Caco-2 (cell line): ENCODE results near the gene CSMD2. TPM values are rescaled to one million over a fixed set of nuclear protein-coding genes. Genes with fewer than 3 reads are reported as not detected.

ENCODE experiments used
- BruUV-seq: library from RNA; stranded (reverse); fragments of 400-500 nt; replicated peaks from 2 replicates; lab custom pipeline; 2021; lab: Mats Ljungman, UMichigan
- CTCF ChIA-PET: fragments of 300-600 bp; sonication (Branson Sonifier 250); formaldehyde crosslinking; loops from one replicate; lab custom pipeline; 2022; ENCODE audit warnings: antibody characterized with exemption; lab: Charles Lee
- POLR2A ChIA-PET: fragments of 300-600 bp; sonication (Branson Sonifier 250); formaldehyde crosslinking; loops from one replicate; lab custom pipeline; 2022; ENCODE audit warnings: antibody characterized with exemption; lab: Charles Lee
- DNase-seq, 2 experiments: peaks; one replicate each; pipeline versions ENCODE4 v3.0.0 to v3.0.0-alpha.2; 2020 to 2022
- H3K27me3 ChIP-seq: replicated peaks from 2 replicates; pipeline ENCODE4 v1.6.0; 2011; ENCODE audit warnings: low read length; ENCODE audit not compliant: control insufficient read depth, insufficient read depth
- H3K36me3 ChIP-seq: 2 replicates; pipeline ENCODE4 v1.5.1; 2011; ENCODE audit warnings: low read length; ENCODE audit not compliant: control insufficient read depth, insufficient read depth
- H3K4me1 ChIP-seq: fragments of 250-450 bp; sonication (Bioruptor Pico); 2 replicates; pipeline ENCODE4 v1.5.1; 2020; ENCODE audit warnings: mild to moderate bottlenecking
- H3K4me3 ChIP-seq: 2 replicates; pipeline ENCODE4 v1.5.1; 2011; ENCODE audit warnings: low read depth, mild to moderate bottlenecking, control low read depth, low read length
- H3K9me3 ChIP-seq: fragments of 250-450 bp; sonication (Bioruptor Pico); 2 replicates; pipeline ENCODE4 v1.5.1; 2020; ENCODE audit warnings: mild to moderate bottlenecking, moderate library complexity
- H3K27ac Mint-ChIP-seq: one replicate; pipeline ENCODE4 v1.8.0; 2022; ENCODE audit warnings: mixed read lengths; ENCODE audit not compliant: unreplicated experiment
- H3K27me3 Mint-ChIP-seq: one replicate; pipeline ENCODE4 v1.8.0; 2022; ENCODE audit warnings: mixed read lengths; ENCODE audit not compliant: insufficient read depth, unreplicated experiment
- H3K36me3 Mint-ChIP-seq: one replicate; pipeline ENCODE4 v1.8.0; 2022; ENCODE audit warnings: mild to moderate bottlenecking, mixed read lengths; ENCODE audit not compliant: insufficient read depth, unreplicated experiment
- H3K4me1 Mint-ChIP-seq: one replicate; pipeline ENCODE4 v1.8.0; 2022; ENCODE audit warnings: low read depth, mixed read lengths; ENCODE audit not compliant: unreplicated experiment
- H3K4me3 Mint-ChIP-seq: one replicate; pipeline ENCODE4 v1.8.0; 2022; ENCODE audit warnings: mild to moderate bottlenecking, moderate library complexity, mixed read lengths; ENCODE audit not compliant: unreplicated experiment
- H3K9me3 Mint-ChIP-seq: one replicate; pipeline ENCODE4 v1.8.0; 2022; ENCODE audit warnings: mixed read lengths; ENCODE audit not compliant: unreplicated experiment
- intact Hi-C: fragments of 100-400 bp; cut with micrococcal nuclease; formaldehyde crosslinking; loops from one replicate; pipeline ENCODE4 v1.10.0; 2022; ENCODE audit not compliant: unreplicated experiment
- total RNA-seq: library from RNA; stranded (reverse); gene quantifications from 2 replicates; pipeline ENCODE4 v1.2.3, GENCODE V29; 2022
- TF ChIP-seq, protein P1 (sequence below), 2 experiments: fragments of 200-600 bp in 1 of 2; IDR thresholded peaks; 1 replicate in 1 of 2; 2 replicates in 1 of 2; pipeline versions ENCODE4 v1.5.1 to v1.8.0; 2011 to 2022; ENCODE audit warnings: antibody characterized with exemption in 1 of 2, control low read depth in 1 of 2, inconsistent platforms in 1 of 2, low read depth in 1 of 2, low read length in 1 of 2, mild to moderate bottlenecking in 1 of 2, moderate library complexity in 1 of 2; ENCODE audit not compliant: insufficient read depth in 1 of 2, severe bottlenecking in 1 of 2, unreplicated experiment in 1 of 2

The CSMD2 gene
- total RNA-seq, 1 experiment from 2014 or later = not detected

DNA sequence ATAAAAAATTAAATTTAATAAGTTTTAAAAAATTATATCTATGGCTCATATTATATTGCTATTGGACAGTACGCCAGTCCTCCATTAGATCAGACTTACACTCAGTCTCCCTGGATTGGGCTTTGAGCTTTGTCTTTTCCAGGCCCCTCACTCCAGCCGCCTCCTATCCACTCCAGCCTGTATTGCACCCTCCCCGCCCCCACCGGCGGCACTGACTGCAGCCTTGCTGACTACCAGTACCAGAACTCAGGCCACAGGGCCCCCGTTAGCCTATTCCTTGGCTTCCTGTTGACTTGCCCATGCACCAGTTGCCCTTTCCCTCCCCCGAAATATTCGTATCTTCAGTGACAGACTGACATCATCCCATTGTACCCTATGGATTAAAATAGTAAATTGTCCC lies 127.9 kb downstream of the CSMD2 start:
- H3K27me3 ChIP-seq = no peaks in the 10 kb centered on the region
- TF ChIP-seq, protein P1, sequence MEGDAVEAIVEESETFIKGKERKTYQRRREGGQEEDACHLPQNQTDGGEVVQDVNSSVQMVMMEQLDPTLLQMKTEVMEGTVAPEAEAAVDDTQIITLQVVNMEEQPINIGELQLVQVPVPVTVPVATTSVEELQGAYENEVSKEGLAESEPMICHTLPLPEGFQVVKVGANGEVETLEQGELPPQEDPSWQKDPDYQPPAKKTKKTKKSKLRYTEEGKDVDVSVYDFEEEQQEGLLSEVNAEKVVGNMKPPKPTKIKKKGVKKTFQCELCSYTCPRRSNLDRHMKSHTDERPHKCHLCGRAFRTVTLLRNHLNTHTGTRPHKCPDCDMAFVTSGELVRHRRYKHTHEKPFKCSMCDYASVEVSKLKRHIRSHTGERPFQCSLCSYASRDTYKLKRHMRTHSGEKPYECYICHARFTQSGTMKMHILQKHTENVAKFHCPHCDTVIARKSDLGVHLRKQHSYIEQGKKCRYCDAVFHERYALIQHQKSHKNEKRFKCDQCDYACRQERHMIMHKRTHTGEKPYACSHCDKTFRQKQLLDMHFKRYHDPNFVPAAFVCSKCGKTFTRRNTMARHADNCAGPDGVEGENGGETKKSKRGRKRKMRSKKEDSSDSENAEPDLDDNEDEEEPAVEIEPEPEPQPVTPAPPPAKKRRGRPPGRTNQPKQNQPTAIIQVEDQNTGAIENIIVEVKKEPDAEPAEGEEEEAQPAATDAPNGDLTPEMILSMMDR (IDR thresholded peaks at IDR 0.05; ENCODE audit: insufficient read depth in 1 of 2, low read depth in 1 of 2, low read length in 1 of 2, severe bottlenecking in 1 of 2, unreplicated experiment in 1 of 2) = no peak
- DNase-seq = no peak
- Mint-ChIP-seq H3K36me3 (no peaks in the 10 kb centered on the region), H3K9me3 (no peaks in the 10 kb centered on the region), H3K4me3 (no peak overlapping the region), H3K4me1 (no peaks in the 10 kb centered on the region), H3K27me3 (peaks cover 3% of the 10 kb centered on the region), H3K27ac (no peak overlapping the region)
- intact Hi-C loops = no loop called here
- no peaks in the 10 kb centered on the region for H3K4me1 ChIP-seq
- no peaks in the 10 kb centered on the region for H3K36me3 ChIP-seq
- ChIA-PET POLR2A (no interaction called here), CTCF (no interaction called here)
- no TSS peak for BruUV-seq
- no peak overlapping the region for H3K4me3 ChIP-seq
- H3K9me3 ChIP-seq = no peaks in the 10 kb centered on the region

DNA sequence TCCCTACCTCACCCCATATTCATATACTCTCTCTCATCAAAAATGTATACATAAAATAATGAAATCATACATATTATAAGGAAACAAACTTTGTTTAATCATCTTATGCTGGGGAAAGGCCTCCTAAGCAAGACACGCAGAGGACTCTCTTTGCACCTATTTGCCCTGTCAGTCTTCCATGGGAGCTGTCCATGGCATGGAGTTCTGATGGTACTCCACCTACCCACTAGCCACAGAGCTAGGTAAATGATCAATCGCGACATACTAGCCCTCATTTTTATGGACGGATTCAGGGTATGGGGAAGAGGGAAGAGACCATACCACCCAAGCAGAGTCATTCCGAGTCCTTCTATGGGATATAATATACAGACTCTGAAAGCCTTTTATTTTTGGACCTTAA lies 131.0 kb downstream of the CSMD2 start:
- no TSS peak for BruUV-seq
- POLR2A ChIA-PET = no interaction called here
- H3K27ac Mint-ChIP-seq = no peak overlapping the region
- H3K4me1 ChIP-seq = no peaks in the 10 kb centered on the region
- no peak for DNase-seq
- H3K4me3 Mint-ChIP-seq = no peak overlapping the region
- H3K4me1 Mint-ChIP-seq = no peaks in the 10 kb centered on the region
- H3K9me3 ChIP-seq = no peaks in the 10 kb centered on the region
- no peak overlapping the region for H3K4me3 ChIP-seq
- no peaks in the 10 kb centered on the region for H3K36me3 Mint-ChIP-seq
- H3K36me3 ChIP-seq = no peaks in the 10 kb centered on the region
- TF ChIP-seq, protein P1 (IDR thresholded peaks at IDR 0.05; ENCODE audit: insufficient read depth in 1 of 2, low read depth in 1 of 2, low read length in 1 of 2, severe bottlenecking in 1 of 2, unreplicated experiment in 1 of 2) = no peak
- no peaks in the 10 kb centered on the region for H3K27me3 ChIP-seq
- H3K27me3 Mint-ChIP-seq = peaks cover 3% of the 10 kb centered on the region
- no peaks in the 10 kb centered on the region for H3K9me3 Mint-ChIP-seq
- intact Hi-C loops = no loop called here
- CTCF ChIA-PET = no interaction called here

DNA sequence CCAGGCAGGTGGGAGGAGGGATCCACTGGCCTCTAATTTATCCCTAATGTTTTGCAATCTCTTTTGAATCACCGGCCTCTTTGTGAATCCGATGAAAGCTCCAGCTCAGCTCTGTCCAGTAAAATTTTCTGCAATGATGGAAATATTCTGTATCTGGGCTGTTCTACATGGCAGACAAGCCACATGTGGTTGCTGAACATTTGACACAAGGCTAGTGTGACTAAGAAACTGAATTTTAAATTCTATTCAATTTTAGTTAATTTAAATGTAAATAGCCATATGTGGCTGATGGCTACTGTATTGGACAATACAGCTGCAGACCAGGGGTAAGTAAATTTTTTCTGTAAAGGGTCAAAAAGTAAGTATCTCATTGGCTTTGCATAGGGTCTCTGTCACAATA lies 135.1 kb downstream of the CSMD2 start:
- CTCF ChIA-PET = no interaction called here

More for the DNA sequence above, 135.1 kb downstream of the CSMD2 start:
- no TSS peak for BruUV-seq
- Histone ChIP-seq H3K9me3 (no peaks in the 10 kb centered on the region), H3K36me3 (no peaks in the 10 kb centered on the region), H3K4me1 (no peaks in the 10 kb centered on the region), H3K27me3 (no peaks in the 10 kb centered on the region), H3K4me3 (no peak overlapping the region)
- no peak for DNase-seq
- POLR2A ChIA-PET = no interaction called here
- Mint-ChIP-seq H3K4me1 (no peaks in the 10 kb centered on the region), H3K4me3 (no peak overlapping the region), H3K27me3 (peaks cover 8% of the 10 kb centered on the region), H3K9me3 (no peaks in the 10 kb centered on the region), H3K27ac (no peak overlapping the region), H3K36me3 (no peaks in the 10 kb centered on the region)
- TF ChIP-seq, protein P1 (IDR thresholded peaks at IDR 0.05; ENCODE audit: insufficient read depth in 1 of 2, low read depth in 1 of 2, low read length in 1 of 2, severe bottlenecking in 1 of 2, unreplicated experiment in 1 of 2) = no peak
- intact Hi-C loops = no loop called here
